Activated B cell treated with CpG ODN at 0.5 μM for 24 hours (primary cell): ENCODE data around the gene ZBTB46. TPM values are rescaled to one million over a fixed set of nuclear protein-coding genes. Genes with fewer than 3 reads are reported as not detected.

Experiments used
- ATAC-seq: fragments of 200-7000 bp; cut with Tn5 transposase; one replicate; pipeline ENCODE4 v1.10.0; 2021; ENCODE audit warnings: low read depth, mild to moderate bottlenecking, moderate library complexity
- CTCF ChIA-PET: fragments of 350-600 bp; sonication (Branson Sonifier 250); formaldehyde crosslinking; loops from one replicate; lab custom pipeline; 2021; ENCODE audit warnings: antibody characterized with exemption; lab: Charles Lee
- POLR2A ChIA-PET: fragments of 350-600 bp; sonication (Branson Sonifier 250); formaldehyde crosslinking; loops from one replicate; lab custom pipeline; 2021; ENCODE audit warnings: antibody characterized with exemption; lab: Charles Lee
- DNase-seq: peaks from one replicate; pipeline ENCODE4 v3.0.0; 2022
- H3K27ac Mint-ChIP-seq: one replicate; pipeline ENCODE4 v1.8.0; 2020; ENCODE audit warnings: mixed read lengths
- H3K27me3 Mint-ChIP-seq: one replicate; pipeline ENCODE4 v1.8.0; 2021; ENCODE audit warnings: mixed read lengths
- H3K36me3 Mint-ChIP-seq: one replicate; pipeline ENCODE4 v1.8.0; 2021; ENCODE audit warnings: low read depth, mixed read lengths
- H3K4me1 Mint-ChIP-seq: one replicate; pipeline ENCODE4 v1.8.0; 2021; ENCODE audit warnings: mixed read lengths
- H3K4me3 Mint-ChIP-seq: one replicate; pipeline ENCODE4 v1.8.0; 2020; ENCODE audit warnings: mild to moderate bottlenecking, mixed read lengths
- H3K9me3 Mint-ChIP-seq: one replicate; pipeline ENCODE4 v1.8.0; 2020; ENCODE audit warnings: mixed read lengths
- intact Hi-C: fragments of 100-400 bp; cut with micrococcal nuclease; formaldehyde crosslinking; loops from one replicate; pipeline ENCODE4 v1.15.1; 2024
- total RNA-seq: library from RNA; stranded (reverse); gene quantifications from 2 replicates; pipeline ENCODE4 v1.2.3, GENCODE V29; 2022
- TF ChIP-seq, protein P1 (sequence below): fragments of 200-600 bp; IDR thresholded peaks from one replicate; pipeline ENCODE4 v1.8.0; 2022; ENCODE audit warnings: antibody characterized with exemption, mild to moderate bottlenecking

ZBTB46 gene
- total RNA-seq, 1 donor from 2014 or later, result 0.49 TPM

DNA sequence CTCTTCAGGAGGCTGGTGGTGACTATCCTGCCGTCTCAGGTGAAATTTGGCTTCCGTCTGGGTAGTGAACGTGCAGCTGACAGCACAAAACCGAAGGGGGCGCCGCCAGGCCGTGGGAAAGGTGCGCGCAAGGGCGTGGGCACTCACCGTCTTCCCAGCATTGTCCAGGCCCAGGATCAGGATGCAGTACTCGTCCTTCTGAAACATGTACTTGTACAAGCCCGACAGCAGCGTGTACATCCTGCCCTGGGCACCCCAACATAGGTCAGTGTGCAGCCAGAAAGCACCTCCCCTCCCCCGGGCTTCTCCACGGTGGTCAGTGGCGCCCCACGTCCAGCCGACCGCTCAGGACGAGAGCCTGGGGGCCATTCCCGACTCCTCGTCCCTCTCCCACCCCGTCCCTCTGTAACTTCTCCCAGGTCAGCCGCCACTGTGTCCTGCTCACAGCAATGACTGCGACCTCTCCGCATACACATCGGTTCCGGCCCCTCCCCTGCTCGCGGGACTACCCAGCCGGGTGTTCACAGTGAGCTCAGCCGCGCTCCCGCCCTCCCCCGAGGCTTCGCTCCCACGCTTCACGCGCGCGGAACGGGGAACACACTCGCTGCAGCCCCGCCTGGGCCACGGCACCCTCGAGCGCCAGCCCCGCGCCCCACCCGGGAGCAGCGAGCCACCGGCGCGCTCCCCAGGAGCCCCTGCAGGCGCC is 124.1 kb downstream of the ZBTB46 start:
- Mint-ChIP-seq H3K27ac (peak overlapping the region; percentile 72), H3K4me3 (peak overlapping the region; percentile 87), H3K36me3 (peaks cover 59% of the 10 kb centered on the region), H3K27me3 (no peaks in the 10 kb centered on the region), H3K9me3 (no peaks in the 10 kb centered on the region), H3K4me1 (peaks cover 42% of the 10 kb centered on the region)
- ATAC-seq, result peak; percentile 16
- TF ChIP-seq, protein P1, sequence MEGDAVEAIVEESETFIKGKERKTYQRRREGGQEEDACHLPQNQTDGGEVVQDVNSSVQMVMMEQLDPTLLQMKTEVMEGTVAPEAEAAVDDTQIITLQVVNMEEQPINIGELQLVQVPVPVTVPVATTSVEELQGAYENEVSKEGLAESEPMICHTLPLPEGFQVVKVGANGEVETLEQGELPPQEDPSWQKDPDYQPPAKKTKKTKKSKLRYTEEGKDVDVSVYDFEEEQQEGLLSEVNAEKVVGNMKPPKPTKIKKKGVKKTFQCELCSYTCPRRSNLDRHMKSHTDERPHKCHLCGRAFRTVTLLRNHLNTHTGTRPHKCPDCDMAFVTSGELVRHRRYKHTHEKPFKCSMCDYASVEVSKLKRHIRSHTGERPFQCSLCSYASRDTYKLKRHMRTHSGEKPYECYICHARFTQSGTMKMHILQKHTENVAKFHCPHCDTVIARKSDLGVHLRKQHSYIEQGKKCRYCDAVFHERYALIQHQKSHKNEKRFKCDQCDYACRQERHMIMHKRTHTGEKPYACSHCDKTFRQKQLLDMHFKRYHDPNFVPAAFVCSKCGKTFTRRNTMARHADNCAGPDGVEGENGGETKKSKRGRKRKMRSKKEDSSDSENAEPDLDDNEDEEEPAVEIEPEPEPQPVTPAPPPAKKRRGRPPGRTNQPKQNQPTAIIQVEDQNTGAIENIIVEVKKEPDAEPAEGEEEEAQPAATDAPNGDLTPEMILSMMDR, result no peak
- POLR2A ChIA-PET, result interaction anchor here (0.6 to 3.4 kb wide), 22 partner anchors 9 to 273 kb away, joined by 3 to 36 read pairs (median 6); partner anchors contain the start of genes FNDC11, GMEB2, LIME1 and PPDPF
- intact Hi-C loops, result loop anchor here (1.0 to 5.0 kb wide), 9 partner anchors 24 to 265 kb away; partner anchors contain the start of genes RTEL1, SLC2A4RG and UCKL1
- no peak for DNase-seq
- CTCF ChIA-PET, result interaction anchor here (0.9 to 2.5 kb wide), 3 partner anchors 30 to 273 kb away, joined by 3 to 10 read pairs (median 8); partner anchors contain the start of genes LIME1 and TPD52L2

DNA sequence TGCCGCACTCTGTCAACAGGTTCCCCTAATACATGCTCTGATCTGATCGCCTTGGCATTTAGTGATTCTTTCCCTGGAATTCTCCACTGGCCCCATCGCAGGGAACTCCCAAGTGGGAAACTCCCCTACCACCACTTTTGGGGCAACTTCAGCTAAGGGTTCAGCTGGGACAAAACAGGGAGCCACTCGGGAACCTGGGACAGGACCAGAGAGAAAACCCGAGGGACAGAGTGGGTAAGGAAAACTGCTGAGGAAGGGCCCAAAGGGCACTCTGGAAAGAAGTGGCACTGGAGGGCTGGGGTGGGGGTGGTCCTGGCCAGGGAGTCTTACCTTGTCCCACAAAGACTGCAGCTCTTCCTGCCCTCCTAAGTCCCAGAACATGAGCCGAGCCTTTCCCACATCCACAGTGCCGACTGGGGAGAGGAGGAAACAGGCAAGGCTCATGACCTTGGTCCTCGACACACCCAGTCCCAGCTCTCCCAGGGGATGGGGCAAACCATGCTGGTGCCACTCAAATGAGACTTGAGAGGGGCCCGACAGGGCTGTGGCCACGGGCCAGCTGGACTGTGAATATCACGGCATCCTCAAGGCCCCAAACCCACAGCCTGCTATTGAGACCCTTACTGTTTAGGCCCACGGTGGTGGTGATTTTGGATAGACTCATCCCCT is 124.9 kb downstream of the ZBTB46 start:
- intact Hi-C loops, result loop anchor here (2.0 to 5.0 kb wide), 5 partner anchors 25 to 266 kb away; partner anchors contain the start of gene SLC2A4RG
- ChIA-PET CTCF (interaction anchor here (0.6 to 2.5 kb wide), 2 partner anchors 64 to 158 kb away, joined by 3 to 10 read pairs; partner anchors contain the start of gene TPD52L2), POLR2A (interaction anchor here (0.6 to 3.4 kb wide), 5 partner anchors 15 to 274 kb away, joined by 3 to 36 read pairs (median 5); partner anchors contain the start of genes LIME1 and PRPF6)
- DNase-seq (no peak), ATAC-seq (no peak)
- H3K27me3 Mint-ChIP-seq, result no peaks in the 10 kb centered on the region
- H3K9me3 Mint-ChIP-seq, result no peaks in the 10 kb centered on the region
- peaks cover 50% of the 10 kb centered on the region for H3K36me3 Mint-ChIP-seq
- TF ChIP-seq, protein P1, result no peak
- H3K4me1 Mint-ChIP-seq, result peaks cover 42% of the 10 kb centered on the region
- H3K27ac Mint-ChIP-seq, result peak overlapping the region; percentile 72
- H3K4me3 Mint-ChIP-seq, result peak overlapping the region; percentile 87

DNA sequence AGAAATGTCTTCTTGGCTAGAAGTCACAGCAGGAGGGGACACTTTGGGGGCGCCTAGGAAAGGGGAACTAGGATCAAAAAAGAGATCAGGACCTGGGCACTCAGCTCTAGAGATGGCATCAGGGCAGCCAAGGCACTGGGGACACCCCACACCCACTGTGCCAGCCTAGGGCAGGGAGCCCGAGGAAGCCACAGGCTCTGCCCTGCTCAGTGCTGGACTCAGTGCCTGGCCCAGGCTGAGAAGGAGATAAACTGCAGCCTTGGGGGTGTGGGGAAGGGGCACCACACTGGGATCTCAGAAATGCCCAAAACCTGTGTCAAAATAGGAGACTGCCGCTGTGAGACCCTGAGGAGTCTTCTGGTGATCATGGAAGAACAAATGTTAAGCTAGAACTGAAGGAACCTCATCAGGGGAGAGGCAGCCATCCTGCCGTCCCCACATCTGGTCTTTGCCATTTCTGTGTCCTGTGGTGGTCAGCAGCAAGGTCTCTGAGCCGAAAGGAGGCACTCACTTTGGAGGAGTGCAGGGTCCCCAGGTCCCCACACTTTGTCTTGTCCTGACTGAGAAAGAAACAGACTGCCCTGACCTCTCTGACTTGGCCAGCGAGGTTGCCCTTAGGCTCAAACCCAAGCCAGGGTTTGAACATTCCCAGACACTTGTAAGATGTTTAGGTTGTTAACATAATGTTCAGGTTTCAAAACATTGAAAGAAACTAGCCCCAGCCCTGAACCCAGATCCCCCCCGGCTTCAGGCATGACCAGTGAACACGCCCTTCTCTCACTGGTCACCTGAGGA is 125.6 kb downstream of the ZBTB46 start:
- no peaks in the 10 kb centered on the region for H3K9me3 Mint-ChIP-seq
- ATAC-seq (no peak), DNase-seq (no peak)
- ChIA-PET CTCF (interaction anchor here (0.6 to 2.5 kb wide), 2 partner anchors 64 to 159 kb away, joined by 3 to 10 read pairs; partner anchors contain the start of gene TPD52L2), POLR2A (no interaction called here)
- TF ChIP-seq, protein P1, result no peak
- H3K27me3 Mint-ChIP-seq, result no peaks in the 10 kb centered on the region
- H3K4me3 Mint-ChIP-seq, result peak overlapping the region; percentile 15
- H3K4me1 Mint-ChIP-seq, result peaks cover 36% of the 10 kb centered on the region
- intact Hi-C loops, result loop anchor here (2.0 to 5.0 kb wide), 5 partner anchors 25 to 267 kb away; partner anchors contain the start of gene SLC2A4RG
- H3K36me3 Mint-ChIP-seq, result peaks cover 43% of the 10 kb centered on the region
- no peak overlapping the region for H3K27ac Mint-ChIP-seq

DNA sequence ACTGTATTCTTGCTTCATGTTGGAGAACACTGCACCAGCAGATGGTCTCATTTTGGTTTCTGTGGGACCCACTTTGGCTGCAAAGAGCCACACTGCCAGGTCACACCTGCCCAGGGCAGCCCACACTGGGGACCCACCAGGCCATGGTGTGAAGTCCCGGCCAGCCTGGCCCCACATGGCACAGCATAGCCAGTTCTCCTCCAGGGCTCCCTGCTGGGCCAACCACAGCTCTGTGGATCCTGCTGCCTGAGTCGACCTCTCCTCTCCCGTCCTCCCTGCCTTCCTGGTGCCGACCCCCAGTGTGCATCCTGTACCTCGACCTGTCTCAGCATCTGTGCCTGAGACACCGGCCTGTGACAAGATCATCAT is 126.3 kb downstream of the ZBTB46 start:
- TF ChIP-seq, protein P1, result no peak
- intact Hi-C loops, result loop anchor here (5.0 kb wide), 3 partner anchors 67 to 268 kb away; no protein-coding TSS in a partner anchor
- no peak for DNase-seq
- H3K27ac Mint-ChIP-seq, result no peak overlapping the region
- peaks cover 30% of the 10 kb centered on the region for H3K4me1 Mint-ChIP-seq
- CTCF ChIA-PET, result no interaction called here
- H3K9me3 Mint-ChIP-seq, result no peaks in the 10 kb centered on the region
- no peak for ATAC-seq
- H3K27me3 Mint-ChIP-seq, result no peaks in the 10 kb centered on the region
- peaks cover 42% of the 10 kb centered on the region for H3K36me3 Mint-ChIP-seq
- H3K4me3 Mint-ChIP-seq, result no peak overlapping the region
- POLR2A ChIA-PET, result no interaction called here
